NCI-H2107 (cell line): ENCODE measurements around the gene ZNF438.
"Not testable (repeated sequence)": the region's sequence is repeated elsewhere in the genome, so short reads cannot be mapped to it uniquely, and the experiment has no call there.

Experiments
- DNase-seq: peaks from one replicate; lab custom pipeline; 2025; lab: John Stamatoyannopoulos, UW

The ZNF438 gene

DNA sequence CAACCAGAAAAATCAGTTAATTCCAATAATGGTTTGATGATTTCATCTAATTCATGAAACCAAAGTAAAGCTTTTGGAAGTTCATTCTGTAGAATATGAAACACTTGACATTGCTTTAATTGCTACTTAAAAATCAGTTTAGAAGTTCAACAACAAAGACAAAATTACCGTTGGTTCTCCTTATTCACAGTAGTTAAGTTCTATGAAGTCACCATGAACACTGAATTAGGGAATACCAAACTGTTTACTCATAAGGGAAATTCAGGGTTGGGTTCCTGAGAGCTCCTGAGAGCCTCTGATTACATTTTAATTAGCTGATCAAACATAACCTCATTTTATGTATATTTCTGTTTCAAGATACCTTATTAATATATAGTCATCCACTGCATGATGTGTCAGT lies 46.2 kb downstream of the ZNF438 start:
- no peak for DNase-seq

DNA sequence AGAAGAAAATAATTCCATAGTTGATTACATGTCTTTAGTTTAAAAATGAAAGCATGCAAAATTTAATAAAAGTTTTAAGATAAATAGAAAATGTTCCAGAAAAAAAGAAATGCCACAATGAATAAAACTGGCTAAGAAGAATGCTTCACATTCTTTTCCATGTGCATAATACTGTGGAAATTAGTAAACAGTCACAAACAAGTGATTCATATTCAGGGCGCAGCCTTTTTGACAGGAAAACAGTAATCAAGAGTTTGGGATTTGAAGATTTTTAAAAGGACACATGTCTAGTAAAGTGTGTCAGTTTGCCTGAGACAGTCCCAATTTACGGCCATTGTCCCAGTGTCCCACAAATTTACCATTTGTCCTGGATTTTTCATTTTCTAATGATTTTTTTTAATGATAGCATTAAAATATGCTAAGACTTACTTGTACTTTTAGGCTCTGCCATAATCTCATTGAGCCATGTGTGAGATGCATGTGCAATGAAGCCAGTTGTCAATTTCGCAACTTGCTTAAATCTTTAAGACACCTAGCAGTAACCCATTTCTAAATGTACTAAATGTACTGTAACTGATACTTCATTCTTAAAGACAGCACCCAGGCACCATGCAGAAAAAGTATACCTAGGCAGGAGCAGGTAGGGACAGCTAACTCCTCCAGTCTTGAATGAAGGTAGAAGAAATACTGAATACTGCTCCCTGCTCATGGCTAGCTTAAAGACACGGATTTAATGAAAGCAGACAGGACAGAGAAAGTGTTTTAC lies 46.9 kb downstream of the ZNF438 start:
- no peak for DNase-seq

DNA sequence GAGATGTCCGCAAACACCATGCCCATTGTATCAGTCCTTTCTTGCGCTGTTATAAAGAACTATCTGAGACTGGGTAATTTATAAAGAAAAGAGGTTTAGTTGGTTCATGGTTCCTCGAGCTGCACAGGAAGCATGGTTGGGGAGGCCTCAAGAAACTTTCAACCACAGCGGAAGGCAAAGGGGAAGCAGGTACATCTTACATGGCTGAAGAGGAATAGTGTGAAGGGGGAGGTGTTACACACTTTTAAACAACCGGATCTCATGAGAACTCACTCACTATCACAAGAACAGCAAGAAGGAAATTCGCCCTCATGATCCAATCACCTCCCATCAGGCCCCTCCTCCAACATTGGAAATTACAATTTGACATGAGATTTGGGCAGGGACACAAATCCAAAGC lies 48.5 kb downstream of the ZNF438 start:
- not testable (repeated sequence) for DNase-seq

DNA sequence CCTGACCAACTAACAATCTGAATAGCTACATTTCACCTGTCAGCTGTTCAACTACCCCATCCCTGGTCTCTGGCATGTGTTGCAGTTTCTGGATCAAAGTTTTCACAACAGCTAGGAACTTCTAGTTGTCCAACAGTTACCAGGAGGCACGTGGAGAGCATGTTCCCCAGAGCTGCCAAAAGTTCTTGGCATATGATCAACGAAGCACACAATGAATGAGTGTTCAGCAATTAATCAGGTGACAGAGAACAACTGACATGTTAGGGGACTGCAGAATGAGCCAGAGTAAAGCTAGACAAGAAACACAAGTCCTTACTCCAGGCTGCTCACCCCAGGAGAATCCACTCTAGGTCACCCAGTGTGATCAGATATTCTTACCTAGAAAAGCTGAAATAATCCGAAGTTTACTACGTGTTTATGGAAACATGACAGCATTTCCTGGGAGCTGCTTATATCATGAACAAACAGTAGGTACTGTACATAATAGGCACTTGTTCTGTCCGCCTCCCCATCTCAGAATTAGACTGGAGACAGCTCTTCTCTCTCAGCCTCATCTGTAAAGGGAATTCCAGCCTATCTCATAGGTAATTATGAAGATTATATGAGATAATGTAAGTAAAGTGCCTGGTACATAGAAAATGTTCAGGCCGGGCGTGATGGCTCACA lies 50.6 kb downstream of the ZNF438 start:
- no peak for DNase-seq

DNA sequence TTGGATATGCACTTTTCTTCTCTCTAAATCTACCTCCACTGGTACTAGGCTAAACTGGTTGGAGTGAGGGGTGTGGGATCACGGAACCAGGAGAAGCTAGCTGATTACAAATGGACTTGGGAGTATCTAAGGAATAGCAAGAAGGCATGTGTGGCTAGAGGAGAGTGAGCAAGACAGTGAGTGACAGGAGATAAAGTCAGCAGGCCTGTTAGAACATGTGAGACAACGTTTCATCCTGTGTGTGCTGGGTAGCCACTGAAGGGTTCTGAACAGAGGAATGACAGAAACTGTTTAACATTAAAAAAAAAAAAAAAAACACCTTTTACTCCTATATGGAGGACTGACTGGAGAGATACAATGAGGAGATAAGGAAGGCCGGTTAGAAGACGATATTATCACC lies 51.7 kb downstream of the ZNF438 start:
- no peak for DNase-seq

DNA sequence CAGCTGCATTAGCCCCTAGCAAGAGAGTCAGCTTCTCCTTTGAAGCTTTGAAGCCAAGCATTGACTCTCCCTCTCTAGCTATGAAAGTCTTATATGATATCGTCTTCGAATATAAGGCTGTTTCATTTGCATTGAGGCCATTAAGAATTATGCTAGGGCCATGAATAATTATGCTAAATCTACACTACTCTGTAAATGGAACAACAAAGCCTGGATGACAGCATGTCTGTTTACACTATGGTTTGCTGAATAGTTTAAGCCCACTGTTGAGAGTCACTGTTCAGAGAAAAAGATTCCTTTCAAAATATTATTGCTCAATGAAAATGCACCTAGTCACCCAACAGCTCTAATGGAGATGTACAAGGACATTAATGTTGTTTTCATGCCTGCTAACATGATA lies 52.8 kb downstream of the ZNF438 start:
- DNase-seq, result no peak

DNA sequence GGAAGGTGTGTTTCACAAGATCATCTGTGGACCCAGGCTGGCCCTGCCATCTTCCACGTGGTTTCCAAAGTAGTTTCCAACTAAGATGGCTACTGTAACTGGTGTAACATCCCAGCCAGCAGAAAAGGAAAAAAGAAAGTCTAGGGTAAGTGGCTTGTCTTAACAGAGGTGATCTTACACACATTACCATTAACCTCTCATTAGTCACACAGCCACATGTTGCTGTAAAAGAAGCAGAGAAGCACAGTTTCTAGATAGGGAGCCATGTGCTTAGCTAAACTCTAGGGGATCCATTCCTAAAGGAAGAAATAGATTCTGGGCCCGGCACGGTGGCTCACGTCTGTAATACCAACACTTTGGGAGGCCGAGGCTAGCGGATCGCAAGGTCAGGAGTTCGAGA lies 54.3 kb downstream of the ZNF438 start:
- DNase-seq, result no peak

DNA sequence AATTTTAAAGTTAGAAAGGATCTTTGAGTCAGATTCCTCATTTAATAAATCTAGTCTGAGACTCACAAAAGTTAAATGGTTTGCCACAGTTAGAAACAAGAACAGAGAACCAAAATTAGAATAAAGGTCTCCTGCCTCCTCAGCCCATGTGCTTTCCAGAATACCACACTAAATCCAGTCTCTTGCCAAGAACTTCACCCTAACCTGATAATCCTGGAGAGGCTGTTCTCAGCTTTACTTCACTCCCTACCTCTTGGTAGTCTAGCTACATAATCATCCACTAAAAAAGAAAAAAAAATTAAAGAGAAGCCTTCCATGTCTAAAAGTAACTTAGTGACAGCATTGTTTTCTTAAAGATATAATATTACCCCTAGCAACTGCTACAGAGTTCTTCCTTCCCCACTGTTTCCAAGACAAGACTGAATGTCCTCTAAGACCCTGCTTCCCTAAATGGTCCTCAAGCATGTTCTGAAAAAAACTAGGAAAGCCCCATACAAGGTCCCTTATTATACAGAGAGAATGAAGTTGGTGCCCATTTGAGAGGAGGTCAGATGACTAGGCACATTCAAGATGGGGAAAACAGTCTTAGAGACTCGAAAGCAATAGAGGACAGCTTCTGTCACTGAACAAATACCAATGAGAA lies 56.8 kb downstream of the ZNF438 start:
- no peak for DNase-seq

DNA sequence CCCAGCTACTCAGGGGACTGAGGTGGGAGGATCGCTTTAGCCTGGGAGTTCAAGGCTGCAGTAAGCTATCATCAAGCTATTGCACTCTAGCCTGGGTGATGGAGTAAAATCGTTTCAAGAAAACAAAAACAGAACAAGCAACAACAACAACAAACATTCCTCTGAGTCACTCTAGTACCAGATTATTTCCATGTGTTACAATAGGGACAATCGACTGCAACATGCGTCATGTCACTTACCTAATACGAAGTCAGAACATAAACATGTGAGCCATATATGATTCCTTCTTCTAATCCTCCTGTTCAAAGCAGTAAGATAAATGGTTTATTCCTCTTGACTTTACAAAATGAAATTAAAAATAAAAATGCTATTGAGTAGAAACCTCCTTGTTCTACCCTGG lies 57.3 kb downstream of the ZNF438 start:
- DNase-seq, result no peak

DNA sequence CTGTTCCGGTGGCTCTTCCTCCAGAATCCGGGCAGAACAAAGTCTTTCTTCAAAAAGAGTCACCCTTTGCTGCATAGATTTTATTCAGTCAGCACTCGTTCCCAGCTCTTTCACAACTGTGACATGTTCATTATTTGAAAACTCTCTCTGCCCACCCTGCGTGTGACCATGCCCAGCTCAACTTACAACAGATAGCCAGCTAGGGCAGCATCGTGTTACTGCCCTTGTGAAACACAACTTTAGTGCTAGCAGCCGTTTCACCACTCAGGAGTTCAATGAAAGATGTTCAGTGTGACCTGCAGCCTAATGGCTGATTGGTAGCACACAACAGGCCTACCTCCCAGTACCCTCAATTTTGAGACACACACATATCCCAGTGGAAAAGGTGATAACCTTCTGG lies 57.9 kb downstream of the ZNF438 start:
- DNase-seq, result no peak

DNA sequence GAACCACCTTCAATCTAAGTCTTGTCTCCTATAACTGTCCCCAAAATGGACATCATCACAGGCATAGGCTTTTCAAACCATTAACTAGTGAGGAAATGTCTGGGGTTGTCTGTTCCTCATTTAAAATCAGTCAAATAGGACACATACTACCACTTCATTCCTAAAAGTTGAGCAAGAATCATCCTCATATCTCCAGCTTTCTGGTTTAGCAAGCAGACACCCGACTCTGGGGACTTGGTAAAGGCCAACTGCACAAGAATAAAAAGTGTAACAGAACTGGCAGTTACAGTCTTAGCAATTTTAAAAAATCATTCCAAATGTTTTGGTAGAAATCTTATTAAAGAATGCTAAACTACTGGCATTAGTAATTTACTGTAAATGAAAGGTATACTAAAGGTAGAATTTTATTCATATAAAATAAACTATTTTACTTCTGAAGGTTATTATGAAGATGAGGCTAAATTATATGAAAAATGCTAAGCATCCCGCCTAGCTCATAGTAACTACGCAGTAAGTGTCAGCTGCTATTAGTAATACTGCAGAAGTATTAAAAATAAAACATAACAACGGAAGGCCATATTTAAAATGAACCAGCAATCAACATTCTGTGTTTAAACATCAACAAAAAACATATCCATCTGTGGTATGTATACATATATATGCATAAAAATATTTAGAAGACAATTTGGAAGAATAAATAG lies 60.8 kb downstream of the ZNF438 start:
- no peak for DNase-seq

DNA sequence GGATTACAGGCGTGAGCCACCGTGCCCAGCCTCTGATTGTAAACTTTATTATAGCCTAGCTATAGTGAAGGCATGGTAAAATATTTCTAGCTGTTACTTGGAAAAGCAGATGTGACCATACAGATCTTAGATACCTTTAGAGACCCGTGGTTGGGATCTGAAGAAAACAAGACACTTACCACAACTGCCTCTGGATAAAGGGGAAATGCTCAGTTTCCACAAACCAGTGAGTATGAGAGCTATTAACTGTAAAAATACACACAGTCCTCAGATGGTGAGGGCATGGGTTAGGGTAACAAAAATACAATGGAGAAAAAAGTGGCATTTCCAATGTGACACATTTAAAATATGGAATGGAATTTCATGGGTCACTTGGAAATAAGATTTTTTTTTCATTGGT lies 63.0 kb downstream of the ZNF438 start:
- DNase-seq, result no peak

DNA sequence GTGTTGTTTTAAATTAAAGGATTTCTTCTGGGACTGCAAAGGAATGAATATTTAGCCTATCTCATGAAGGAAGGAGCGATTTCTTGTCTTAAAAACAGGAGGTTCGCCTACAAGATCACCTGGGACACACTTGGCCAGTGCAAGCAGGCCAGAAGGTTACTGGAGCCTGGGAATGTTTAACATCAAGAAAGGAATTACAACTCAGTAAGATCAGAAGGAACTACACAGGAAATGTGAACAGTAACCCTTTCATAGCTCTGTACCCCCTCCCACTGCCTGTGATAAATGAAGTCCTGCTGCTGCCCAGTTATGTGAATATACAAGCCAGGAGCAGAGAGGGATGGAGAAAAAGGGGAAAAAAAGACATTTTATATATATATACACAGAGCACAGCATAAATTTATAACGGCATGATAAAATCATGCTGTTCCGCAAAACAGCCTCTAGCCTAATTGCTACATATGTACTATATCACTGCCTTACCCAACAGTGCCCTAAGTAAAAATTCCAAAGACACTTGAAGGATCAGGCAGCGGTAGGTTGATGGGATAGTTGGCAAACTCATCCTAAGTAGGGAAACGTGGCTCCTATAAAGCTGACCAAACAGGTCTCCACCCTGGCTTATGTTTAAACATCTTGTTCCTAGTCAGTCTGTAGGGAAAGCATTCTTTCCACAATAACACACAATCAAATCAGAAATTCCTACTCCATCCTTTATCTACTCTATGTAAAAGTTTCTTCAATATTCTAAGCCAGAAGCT lies 63.8 kb downstream of the ZNF438 start:
- no peak for DNase-seq

DNA sequence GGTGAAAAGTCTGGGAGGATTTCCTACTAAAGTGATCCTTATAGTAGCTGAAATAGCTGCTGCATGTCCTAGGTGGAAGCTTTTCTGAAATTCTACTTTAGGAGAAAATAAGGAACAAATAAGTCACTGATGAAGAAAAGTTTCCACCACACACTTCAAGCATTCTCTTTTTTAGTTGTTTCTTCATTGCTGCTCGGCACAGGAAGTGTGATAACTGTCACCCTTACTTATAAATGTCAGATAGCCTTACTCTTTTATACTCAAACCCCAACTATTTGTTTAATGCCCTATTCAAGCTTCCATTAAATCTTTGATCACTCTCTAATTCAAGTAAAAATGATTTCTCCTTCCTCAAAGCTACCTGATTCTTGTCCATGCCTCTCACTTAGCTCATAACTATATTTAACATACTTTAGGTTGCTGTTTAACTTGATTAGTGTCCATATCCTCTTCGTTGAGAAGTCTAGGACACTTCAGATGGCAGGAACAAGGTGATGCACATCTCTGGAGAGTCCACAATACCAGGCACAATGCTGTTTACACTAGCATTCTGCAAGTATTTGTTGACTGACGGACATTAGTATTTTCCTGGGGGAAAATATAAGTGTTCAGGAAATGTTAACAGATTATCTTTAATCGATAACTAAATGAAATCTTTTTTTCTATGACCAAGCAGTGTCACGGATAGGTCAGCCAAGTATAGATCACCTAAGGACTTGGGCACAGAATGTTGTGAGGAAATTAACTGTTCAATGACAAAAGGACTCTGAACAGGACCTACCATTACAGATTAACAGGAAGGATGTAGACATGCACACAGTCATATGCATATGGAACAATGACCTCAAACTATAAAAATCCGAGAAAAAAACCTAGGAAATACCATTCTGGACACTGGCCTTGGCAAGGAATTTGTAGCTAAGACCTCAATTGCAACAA lies 67.4 kb downstream of the ZNF438 start:
- no peak for DNase-seq

DNA sequence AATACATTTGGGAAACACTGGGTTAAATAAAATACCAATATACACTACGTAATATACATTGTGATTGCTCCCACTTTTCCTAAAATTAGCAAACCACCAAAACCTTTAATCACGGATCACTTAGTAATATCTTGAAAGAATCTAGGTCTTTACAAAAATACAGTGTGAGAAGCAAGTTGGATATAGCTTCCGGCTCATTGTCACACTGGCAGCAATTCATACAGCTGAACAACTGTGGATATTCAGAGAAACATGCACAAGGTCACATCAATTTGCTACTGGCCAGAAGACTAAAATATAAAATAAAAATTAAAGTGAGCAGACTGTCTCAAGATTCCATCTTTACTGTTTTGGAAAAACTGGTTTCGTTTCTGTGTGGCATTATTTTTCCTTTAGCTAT lies 69.1 kb downstream of the ZNF438 start:
- no peak for DNase-seq

DNA sequence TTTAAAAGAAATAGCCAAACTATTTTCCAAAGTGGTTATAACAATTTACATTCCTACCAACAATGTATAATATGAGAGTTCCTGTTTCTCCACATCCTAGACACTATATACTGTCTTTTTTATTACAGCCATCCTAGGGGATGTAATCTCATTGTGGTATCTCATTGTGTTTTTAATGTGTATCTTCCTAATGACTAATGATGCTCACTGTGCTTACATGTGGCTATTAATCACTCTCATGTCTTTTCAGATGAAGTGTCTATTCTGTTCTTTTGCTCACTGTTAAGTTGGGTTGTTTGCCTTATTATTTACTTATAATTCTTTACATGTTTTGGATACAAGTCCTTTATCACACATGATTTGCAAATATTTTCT lies 71.8 kb downstream of the ZNF438 start:
- DNase-seq, result no peak

DNA sequence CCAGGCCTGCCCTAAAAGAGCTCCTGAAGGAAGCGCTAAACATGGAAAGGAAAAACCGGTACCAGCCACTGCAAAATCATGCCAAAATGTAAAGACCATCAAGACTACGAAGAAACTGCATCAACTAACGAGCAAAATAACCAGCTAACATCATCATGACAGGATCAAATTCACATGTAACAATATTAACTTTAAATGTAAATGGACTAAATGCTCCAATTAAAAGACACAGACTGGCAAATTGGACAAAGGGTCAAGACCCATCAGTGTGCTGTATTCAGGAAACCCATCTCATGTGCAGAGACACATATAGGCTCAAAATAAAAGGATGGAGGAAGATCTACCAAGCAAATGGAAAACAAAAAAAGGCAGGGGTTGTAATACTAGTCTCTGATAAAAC lies 82.4 kb downstream of the ZNF438 start:
- DNase-seq, result not testable (repeated sequence)

DNA sequence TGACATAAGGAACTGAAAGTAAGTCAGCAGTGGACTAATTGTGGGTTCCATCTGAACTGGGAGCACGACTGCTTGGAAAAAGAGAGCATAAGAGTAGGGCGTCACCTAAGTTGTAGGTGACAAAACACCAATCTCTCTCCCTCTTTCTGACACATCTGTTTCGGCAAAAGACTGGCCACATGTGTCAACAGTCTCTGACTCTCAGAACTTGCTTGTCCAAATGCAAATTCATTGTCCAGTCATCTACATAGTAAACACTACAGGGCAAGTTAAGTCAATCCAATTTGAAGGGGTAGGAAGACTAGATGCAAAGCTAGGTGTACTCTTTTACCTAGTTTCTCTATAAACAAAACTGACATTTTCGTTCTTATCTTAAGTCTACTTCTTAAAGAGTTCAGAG lies 87.7 kb downstream of the ZNF438 start:
- no peak for DNase-seq

DNA sequence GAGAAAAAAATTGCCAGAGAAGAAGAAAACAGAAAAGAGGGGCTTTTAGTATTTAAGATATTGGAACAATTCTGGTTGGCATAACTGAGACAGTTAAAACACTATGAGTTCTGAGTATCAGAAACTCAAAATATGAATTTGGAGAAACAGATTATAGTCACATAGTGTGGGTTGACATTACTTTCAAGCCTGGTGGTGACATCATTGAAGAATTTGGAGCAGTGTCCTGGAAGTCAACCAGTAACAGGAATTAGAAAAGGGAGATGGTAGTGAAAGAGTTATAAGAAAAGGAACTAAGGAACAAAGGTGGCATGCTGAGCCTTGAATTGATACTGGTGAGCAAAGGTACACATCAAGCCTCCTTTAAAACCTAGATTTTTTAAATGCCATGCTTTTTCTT lies 88.2 kb downstream of the ZNF438 start:
- DNase-seq, result no peak

DNA sequence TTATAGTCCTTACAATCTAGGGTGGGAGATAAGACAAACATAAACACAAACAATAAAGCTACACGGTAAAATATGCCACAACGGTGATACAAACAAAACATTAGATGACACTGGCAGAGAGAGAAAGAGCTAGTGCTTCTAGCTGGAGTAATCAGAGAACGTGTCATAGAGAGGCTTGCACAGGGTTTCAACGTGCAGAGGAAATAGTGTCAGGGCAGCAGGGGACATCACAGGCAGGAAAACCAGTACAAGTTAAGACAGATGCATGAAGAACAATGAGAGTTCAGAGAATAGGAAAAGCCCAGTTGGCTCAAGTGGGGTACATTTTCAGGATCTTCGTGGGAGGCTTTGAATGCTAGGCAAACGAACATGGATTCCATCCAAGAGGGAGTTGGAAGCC lies 91.4 kb downstream of the ZNF438 start:
- no peak for DNase-seq

DNA sequence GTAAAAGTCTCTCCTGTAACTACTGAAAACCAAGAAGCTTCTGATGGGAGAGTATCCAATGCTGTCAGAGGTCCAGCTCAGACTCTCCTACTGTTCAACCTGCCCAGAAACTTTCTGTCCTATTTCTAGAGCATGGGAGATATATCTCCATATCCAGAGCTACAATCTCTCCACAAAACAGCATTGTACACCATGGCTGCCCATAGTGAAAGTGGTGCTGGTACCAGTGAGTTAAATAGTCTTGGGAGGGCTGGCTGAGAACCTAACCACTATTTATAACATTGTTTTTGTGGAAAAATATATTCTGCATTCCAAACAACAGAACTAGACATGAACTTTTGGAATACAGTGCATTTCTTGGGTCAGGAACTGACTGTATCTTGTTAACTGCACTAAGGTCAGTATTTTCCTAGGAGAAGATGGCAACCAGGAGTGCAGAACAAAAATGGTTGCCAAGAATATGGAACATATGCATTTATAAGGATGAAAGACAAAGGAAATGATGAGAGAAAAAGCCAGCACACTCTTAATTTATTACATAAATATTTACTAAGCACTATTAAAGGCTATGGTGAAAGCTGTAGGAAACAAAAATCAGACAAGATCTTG lies 91.9 kb downstream of the ZNF438 start:
- no peak for DNase-seq
